Mammary epithelial cell (primary cell): ENCODE measurements around the gene CTSF.

Experiments used
- EZH2 ChIP-seq: IDR thresholded peaks from 2 replicates; pipeline ENCODE4 v1.6.1; 2012; ENCODE audit warnings: low read length, inconsistent platforms, borderline replicate concordance
- TF ChIP-seq, protein P1 (sequence below), 2 donors: IDR thresholded peaks in 1 of 2; conservative IDR thresholded peaks in 1 of 2; 2 replicates each; pipeline ENCODE4 v1.5.1; 2011 to 2012; ENCODE audit warnings: inconsistent platforms in 2 of 2, low read length in 2 of 2, mild to moderate bottlenecking in 2 of 2, control low read depth in 1 of 2, low read depth in 1 of 2; ENCODE audit not compliant: insufficient read depth in 1 of 2; ENCODE audit errors: extremely low read depth in 1 of 2

DNA sequence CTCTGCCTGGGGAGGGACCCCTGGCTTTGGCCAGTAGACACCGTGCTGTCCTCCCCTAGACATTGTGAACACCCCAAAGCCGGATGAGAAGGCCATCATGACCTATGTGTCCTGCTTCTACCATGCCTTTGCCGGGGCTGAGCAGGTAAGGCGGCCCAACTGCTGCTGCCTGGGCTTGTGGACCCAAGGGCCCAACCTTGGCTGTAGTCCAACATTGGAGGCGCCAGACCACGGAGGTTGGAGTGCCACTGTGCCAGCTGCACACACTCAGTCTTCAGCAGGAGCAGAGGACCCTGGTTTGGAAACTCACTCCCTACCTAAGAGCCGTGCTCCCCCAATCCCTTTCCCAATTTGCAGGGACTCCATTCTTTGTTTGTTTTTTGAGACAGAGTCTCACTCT is 12.3 kb downstream of the CTSF start:
- TF ChIP-seq EZH2: no peak
- TF ChIP-seq, protein P1, sequence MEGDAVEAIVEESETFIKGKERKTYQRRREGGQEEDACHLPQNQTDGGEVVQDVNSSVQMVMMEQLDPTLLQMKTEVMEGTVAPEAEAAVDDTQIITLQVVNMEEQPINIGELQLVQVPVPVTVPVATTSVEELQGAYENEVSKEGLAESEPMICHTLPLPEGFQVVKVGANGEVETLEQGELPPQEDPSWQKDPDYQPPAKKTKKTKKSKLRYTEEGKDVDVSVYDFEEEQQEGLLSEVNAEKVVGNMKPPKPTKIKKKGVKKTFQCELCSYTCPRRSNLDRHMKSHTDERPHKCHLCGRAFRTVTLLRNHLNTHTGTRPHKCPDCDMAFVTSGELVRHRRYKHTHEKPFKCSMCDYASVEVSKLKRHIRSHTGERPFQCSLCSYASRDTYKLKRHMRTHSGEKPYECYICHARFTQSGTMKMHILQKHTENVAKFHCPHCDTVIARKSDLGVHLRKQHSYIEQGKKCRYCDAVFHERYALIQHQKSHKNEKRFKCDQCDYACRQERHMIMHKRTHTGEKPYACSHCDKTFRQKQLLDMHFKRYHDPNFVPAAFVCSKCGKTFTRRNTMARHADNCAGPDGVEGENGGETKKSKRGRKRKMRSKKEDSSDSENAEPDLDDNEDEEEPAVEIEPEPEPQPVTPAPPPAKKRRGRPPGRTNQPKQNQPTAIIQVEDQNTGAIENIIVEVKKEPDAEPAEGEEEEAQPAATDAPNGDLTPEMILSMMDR (conservative IDR thresholded peaks at IDR 0.05 in 1 of 2, IDR thresholded peaks at IDR 0.05 in 1 of 2; ENCODE audit: extremely low read depth in 1 of 2, insufficient read depth in 1 of 2, low read depth in 1 of 2, low read length in 2 of 2): no peak
